DOHH2 (cell line): ENCODE data around the gene SEMA3D.

Experiments
- H3F3A ChIP-seq: fragments of 200-600 bp; sonication (generic), shearing (Covaris generic); 2 replicates; pipeline ENCODE4 v1.6.0; 2016; ENCODE audit warnings: antibody characterized with exemption, mild to moderate bottlenecking; ENCODE audit not compliant: control insufficient read depth, insufficient read depth
- H3K27ac ChIP-seq: fragments of 200-600 bp; sonication (generic); 2 replicates; pipeline ENCODE4 v1.5.1; 2014; ENCODE audit warnings: low read depth, mild to moderate bottlenecking, low read length, moderate library complexity
- H3K27me3 ChIP-seq: fragments of 200-600 bp; sonication (generic); 2 replicates; pipeline ENCODE4 v1.6.1; 2014; ENCODE audit warnings: mild to moderate bottlenecking, low read length, mixed read lengths; ENCODE audit not compliant: control insufficient read depth
- H3K36me3 ChIP-seq: fragments of 200-600 bp; sonication (generic); 2 replicates; pipeline ENCODE4 v1.6.1; 2014; ENCODE audit warnings: mild to moderate bottlenecking, low read length, moderate library complexity, mixed read lengths; ENCODE audit not compliant: control insufficient read depth
- H3K4me1 ChIP-seq: fragments of 200-600 bp; sonication (generic); 2 replicates; pipeline ENCODE4 v1.6.1; 2014; ENCODE audit warnings: mild to moderate bottlenecking, low read length, mixed read lengths; ENCODE audit not compliant: control insufficient read depth
- H3K4me2 ChIP-seq: fragments of 200-600 bp; sonication (generic); 2 replicates; pipeline ENCODE4 v1.6.0; 2014; ENCODE audit warnings: mild to moderate bottlenecking, low read length, moderate library complexity
- H3K4me3 ChIP-seq: fragments of 200-600 bp; sonication (generic); 2 replicates; pipeline ENCODE4 v1.5.1; 2014; ENCODE audit warnings: mild to moderate bottlenecking, low read length, mixed read lengths
- H3K79me2 ChIP-seq: fragments of 200-600 bp; sonication (generic); 2 replicates; pipeline ENCODE4 v1.6.1; 2014; ENCODE audit warnings: mild to moderate bottlenecking, low read length, mixed read lengths; ENCODE audit not compliant: control insufficient read depth
- H3K9me2 ChIP-seq: fragments of 200-600 bp; sonication (generic); replicated peaks from 2 replicates; pipeline ENCODE4 v1.6.1; 2014; ENCODE audit warnings: mild to moderate bottlenecking, low read length, mixed read lengths; ENCODE audit not compliant: control insufficient read depth
- H3K9me3 ChIP-seq: fragments of 200-600 bp; sonication (generic); 2 replicates; pipeline ENCODE4 v1.6.1; 2014; ENCODE audit warnings: antibody characterized with exemption, low read length, mixed read lengths; ENCODE audit not compliant: control insufficient read depth, insufficient read depth
- H4K20me1 ChIP-seq: fragments of 200-600 bp; sonication (generic); 2 replicates; pipeline ENCODE4 v1.6.0; 2014; ENCODE audit warnings: low read depth, mild to moderate bottlenecking, antibody characterized with exemption, low read length, moderate library complexity; ENCODE audit not compliant: control insufficient read depth, insufficient read depth
- CTCF ChIP-seq: fragments of 200-600 bp; sonication (generic); IDR thresholded peaks from one replicate; pipeline ENCODE4 v1.5.1; 2014; ENCODE audit warnings: antibody characterized with exemption, mild to moderate bottlenecking, low read depth, low read length; ENCODE audit not compliant: poor library complexity, severe bottlenecking
- EZH2phosphoT487 ChIP-seq: fragments of 200-600 bp; sonication (generic); IDR thresholded peaks from 2 replicates; pipeline ENCODE4 v1.6.1; 2017; ENCODE audit warnings: borderline replicate concordance, mild to moderate bottlenecking, antibody characterized with exemption, low read length, moderate library complexity, mixed read lengths

SEMA3D gene

GRCh38 chr7:85186521-85187241 lies at the start of gene SEMA3D:
Gene SEMA3D, minus strand, starts transcription at chr7:85187056. Its CDS starts 65,165 bp downstream, at chr7:85121891.
- peaks cover 19% of the 10 kb centered on the region; the same call in 1 of the 2 replicates for H3K9me3 ChIP-seq
- no peaks in the 10 kb centered on the region for H3K79me2 ChIP-seq
- TF ChIP-seq CTCF, result peak; percentile 28
- TF ChIP-seq EZH2phosphoT487, result no peak
- no peaks in the 10 kb centered on the region for H3K27me3 ChIP-seq
- H3F3A ChIP-seq, result no peaks in the 10 kb centered on the region
- H3K4me3 ChIP-seq, result no peak within 1 kb of the TSS
- H3K27ac ChIP-seq, result no peak within 1 kb of the TSS
- no peak within 1 kb of the TSS for H3K4me2 ChIP-seq
- H4K20me1 ChIP-seq, result no peaks in the 10 kb centered on the region
- H3K9me2 ChIP-seq, result no peaks in the 10 kb centered on the region
- H3K36me3 ChIP-seq, result no peaks in the 10 kb centered on the region
- H3K4me1 ChIP-seq, result no peaks in the 10 kb centered on the region

- Histone ChIP-seq H3K4me3 (no peak overlapping the region), H3F3A (no peaks in the 10 kb centered on the region), H3K36me3 (no peaks in the 10 kb centered on the region), H3K4me2 (no peak overlapping the region), H3K79me2 (no peaks in the 10 kb centered on the region), H3K9me3 (peaks cover 5% of the 10 kb centered on the region; the same call in 1 of the 2 replicates), H3K4me1 (peaks cover 13% of the 10 kb centered on the region), H3K27me3 (no peaks in the 10 kb centered on the region), H3K9me2 (no peaks in the 10 kb centered on the region; the same call in 1 of the 2 replicates), H4K20me1 (no peaks in the 10 kb centered on the region), H3K27ac (no peak overlapping the region)
- no peak for TF ChIP-seq EZH2phosphoT487
- TF ChIP-seq CTCF, result no peak
These were observed 47.9 kb upstream of the SEMA3D start for GRCh38 chr7:85234730-85235129.

GRCh38 chr7:85232068-85232467 lies 45.2 kb upstream of the SEMA3D start:
- H3K27ac ChIP-seq, result no peak overlapping the region
- no peak overlapping the region for H3K4me3 ChIP-seq

More at GRCh38 chr7:85232068-85232467, 45.2 kb upstream of the SEMA3D start:
- Histone ChIP-seq H3K4me2 (no peak overlapping the region), H4K20me1 (no peaks in the 10 kb centered on the region), H3K9me3 (peaks cover 5% of the 10 kb centered on the region; the same call in 1 of the 2 replicates), H3K4me1 (peaks cover 18% of the 10 kb centered on the region), H3K79me2 (no peaks in the 10 kb centered on the region), H3K36me3 (no peaks in the 10 kb centered on the region), H3K9me2 (no peaks in the 10 kb centered on the region; the same call in 1 of the 2 replicates), H3F3A (no peaks in the 10 kb centered on the region), H3K27me3 (no peaks in the 10 kb centered on the region)
- TF ChIP-seq CTCF (no peak), EZH2phosphoT487 (no peak)
